Measurements from ENCODE around the gene SIVA1.

SIVA1 gene

DNA sequence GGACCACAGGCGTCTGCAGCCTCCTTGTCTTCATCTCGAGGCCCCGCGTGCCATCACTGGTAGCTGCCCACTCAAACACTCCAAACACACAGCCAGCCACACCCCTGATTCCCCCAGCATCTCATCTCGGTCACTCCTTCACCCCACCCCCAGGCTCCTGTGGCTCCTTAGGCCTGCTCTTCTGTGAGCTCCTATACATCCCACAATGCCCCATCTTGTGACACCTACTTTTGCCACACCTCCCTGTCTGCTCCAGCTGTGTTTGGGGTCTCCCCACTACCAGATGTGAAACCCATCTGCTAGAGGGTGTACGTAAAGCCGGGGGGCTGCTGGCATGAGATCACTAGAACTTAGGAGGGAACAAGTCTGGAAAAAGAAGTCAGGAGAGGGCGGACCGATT, 38.5 kb downstream of the SIVA1 start:
- H3K27me3 ChIP-seq (ENCODE audit: insufficient read depth, low read length, poor library complexity), result no peaks in the 10 kb centered on the region
- H3K36me3 ChIP-seq (ENCODE audit: insufficient read depth, low read length), result peaks cover 76% of the 10 kb centered on the region
- peaks cover 88% of the 10 kb centered on the region for H3K79me2 ChIP-seq (ENCODE audit: insufficient read depth, low read length)
- DNase-seq (no peak), ATAC-seq (ENCODE audit: insufficient read depth, low read depth) (no peak)
- H3K4me3 ChIP-seq (ENCODE audit: low read depth in 1 of 2, low read length in 2 of 2), result no peak overlapping the region
- H3K4me1 ChIP-seq (ENCODE audit: insufficient read depth, low read length), result peaks cover 44% of the 10 kb centered on the region
- H3K4me2 ChIP-seq (ENCODE audit: insufficient read depth, low read length), result 0 out of 2 replicates have a peak overlapping the region, but pooled peaks have one; percentile 98
- TF ChIP-seq, protein P1, sequence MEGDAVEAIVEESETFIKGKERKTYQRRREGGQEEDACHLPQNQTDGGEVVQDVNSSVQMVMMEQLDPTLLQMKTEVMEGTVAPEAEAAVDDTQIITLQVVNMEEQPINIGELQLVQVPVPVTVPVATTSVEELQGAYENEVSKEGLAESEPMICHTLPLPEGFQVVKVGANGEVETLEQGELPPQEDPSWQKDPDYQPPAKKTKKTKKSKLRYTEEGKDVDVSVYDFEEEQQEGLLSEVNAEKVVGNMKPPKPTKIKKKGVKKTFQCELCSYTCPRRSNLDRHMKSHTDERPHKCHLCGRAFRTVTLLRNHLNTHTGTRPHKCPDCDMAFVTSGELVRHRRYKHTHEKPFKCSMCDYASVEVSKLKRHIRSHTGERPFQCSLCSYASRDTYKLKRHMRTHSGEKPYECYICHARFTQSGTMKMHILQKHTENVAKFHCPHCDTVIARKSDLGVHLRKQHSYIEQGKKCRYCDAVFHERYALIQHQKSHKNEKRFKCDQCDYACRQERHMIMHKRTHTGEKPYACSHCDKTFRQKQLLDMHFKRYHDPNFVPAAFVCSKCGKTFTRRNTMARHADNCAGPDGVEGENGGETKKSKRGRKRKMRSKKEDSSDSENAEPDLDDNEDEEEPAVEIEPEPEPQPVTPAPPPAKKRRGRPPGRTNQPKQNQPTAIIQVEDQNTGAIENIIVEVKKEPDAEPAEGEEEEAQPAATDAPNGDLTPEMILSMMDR (IDR thresholded peaks at IDR 0.05; ENCODE audit: borderline replicate concordance, extremely low read depth, low read length, poor library complexity, severe bottlenecking), result no peak
- TF ChIP-seq EZH2 (IDR thresholded peaks at IDR 0.05; ENCODE audit: borderline replicate concordance, low read depth, low read length, severe bottlenecking), result no peak
- H3K9ac ChIP-seq (ENCODE audit: low read depth, low read length), result peak overlapping the region; percentile 95; the same call in 1 of the 2 replicates
- H4K20me1 ChIP-seq (ENCODE audit: insufficient read depth, low read length), result peaks cover 84% of the 10 kb centered on the region
- no peak overlapping the region for H2AFZ ChIP-seq (ENCODE audit: low read depth, low read length)
- no peaks in the 10 kb centered on the region for H3K9me3 ChIP-seq (ENCODE audit: insufficient read depth, low read length, severe bottlenecking)
- no peak overlapping the region for H3K27ac ChIP-seq (ENCODE audit: low read length)

DNA sequence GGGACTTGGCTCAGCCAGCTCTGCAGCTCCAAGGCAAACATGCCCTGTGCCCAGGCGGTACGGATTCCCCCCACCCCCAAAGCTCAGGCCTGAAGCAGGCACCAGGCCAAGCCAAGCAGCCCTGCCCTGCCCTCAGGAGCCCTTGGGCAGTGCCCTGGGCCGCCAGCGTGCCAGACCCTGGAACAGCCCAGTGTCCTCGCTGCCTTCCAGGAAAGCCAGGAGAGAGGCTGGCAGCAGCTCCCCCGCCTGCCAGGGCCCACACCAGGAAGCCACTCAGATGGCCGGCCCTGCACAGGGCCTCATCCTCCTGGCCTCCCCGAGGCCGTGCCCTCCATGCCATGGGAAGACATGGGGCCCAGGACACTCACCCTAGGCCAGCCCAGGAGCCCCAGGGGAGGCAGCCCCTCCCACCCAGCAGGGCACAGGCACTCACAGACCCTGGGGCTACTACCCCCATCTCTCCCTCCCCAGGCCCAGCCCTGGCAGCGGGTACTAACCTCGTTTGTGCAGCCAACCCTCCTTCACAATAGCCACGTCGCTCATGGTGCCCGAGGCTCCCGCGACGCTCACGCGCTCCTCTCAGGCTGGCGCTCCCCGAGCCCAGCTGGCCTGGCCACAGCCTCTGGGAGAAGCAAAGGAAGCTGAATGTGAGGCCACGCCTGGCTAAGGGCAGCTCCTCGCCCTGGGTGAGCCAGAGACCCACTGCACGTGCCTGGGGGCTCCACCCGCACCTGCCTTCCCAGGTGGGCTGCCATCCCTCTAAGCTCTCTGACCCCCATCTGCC, 39.3 kb downstream of the SIVA1 start:
- Histone ChIP-seq H3K79me2 (ENCODE audit: insufficient read depth, low read length) (peaks cover 80% of the 10 kb centered on the region), H3K4me1 (ENCODE audit: insufficient read depth, low read length) (peaks cover 44% of the 10 kb centered on the region), H2AFZ (ENCODE audit: low read depth, low read length) (no peak overlapping the region), H3K27ac (ENCODE audit: low read length) (0 out of 2 replicates have a peak overlapping the region, but pooled peaks have one; percentile 22), H3K9ac (ENCODE audit: low read depth, low read length) (peak overlapping the region; percentile 95; the same call in 1 of the 2 replicates), H3K4me2 (ENCODE audit: insufficient read depth, low read length) (peak overlapping the region; percentile 98), H3K4me3 (ENCODE audit: low read depth in 1 of 2, low read length in 2 of 2) (peak overlapping the region in 1 of 2 experiments; percentile 87; a peak in 1 of 4 replicates), H4K20me1 (ENCODE audit: insufficient read depth, low read length) (peaks cover 75% of the 10 kb centered on the region), H3K9me3 (ENCODE audit: insufficient read depth, low read length, severe bottlenecking) (no peaks in the 10 kb centered on the region), H3K36me3 (ENCODE audit: insufficient read depth, low read length) (peaks cover 67% of the 10 kb centered on the region), H3K27me3 (ENCODE audit: insufficient read depth, low read length, poor library complexity) (no peaks in the 10 kb centered on the region)
- ATAC-seq (ENCODE audit: insufficient read depth, low read depth), result no peak
- no peak for DNase-seq
- TF ChIP-seq, protein P1 (IDR thresholded peaks at IDR 0.05; ENCODE audit: borderline replicate concordance, extremely low read depth, low read length, poor library complexity, severe bottlenecking), result no peak
- no peak for TF ChIP-seq EZH2 (IDR thresholded peaks at IDR 0.05; ENCODE audit: borderline replicate concordance, low read depth, low read length, severe bottlenecking)

DNA sequence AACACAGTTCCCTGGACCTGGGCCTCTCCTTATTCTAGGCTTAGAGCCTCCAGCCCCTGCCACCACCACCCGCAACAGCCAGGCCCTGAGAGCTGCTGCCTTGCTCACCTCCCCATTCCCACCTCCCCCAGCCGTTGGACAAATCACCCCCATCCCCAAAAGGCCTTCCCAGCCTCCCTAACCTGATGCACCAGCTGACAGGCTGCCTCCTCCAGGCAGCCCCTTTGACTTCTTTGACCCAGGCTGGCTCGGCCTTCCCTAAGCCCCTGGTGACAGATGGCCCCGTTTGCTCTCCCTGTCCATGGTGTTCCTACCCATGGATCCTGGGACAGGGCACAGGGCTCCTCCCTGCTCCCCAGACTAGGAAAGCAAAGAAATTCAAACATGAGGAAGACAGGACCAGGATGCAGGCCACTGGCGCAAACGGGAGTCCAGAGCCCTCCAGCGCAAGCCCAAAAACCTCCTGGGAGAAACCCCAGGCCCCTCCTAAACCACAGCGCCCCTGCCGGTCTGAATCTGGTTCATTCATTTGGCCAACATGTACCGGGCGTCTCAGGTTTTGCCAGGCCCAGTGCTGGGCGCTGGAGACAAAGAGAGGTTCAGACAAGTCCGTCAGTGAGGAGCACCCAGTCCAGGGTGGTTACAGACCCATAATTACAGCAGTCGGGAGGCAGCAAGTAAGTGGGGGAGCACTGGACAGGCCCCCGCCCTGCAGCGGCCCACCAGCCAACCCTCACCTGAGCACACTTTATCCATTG, 40.2 kb downstream of the SIVA1 start:
- Histone ChIP-seq H3K4me1 (ENCODE audit: insufficient read depth, low read length) (peaks cover 44% of the 10 kb centered on the region), H3K4me3 (ENCODE audit: low read depth in 1 of 2, low read length in 2 of 2) (peak overlapping the region in 1 of 2 experiments; percentile 87; a peak in 2 of 4 replicates), H4K20me1 (ENCODE audit: insufficient read depth, low read length) (peaks cover 67% of the 10 kb centered on the region), H3K9me3 (ENCODE audit: insufficient read depth, low read length, severe bottlenecking) (no peaks in the 10 kb centered on the region), H3K9ac (ENCODE audit: low read depth, low read length) (peak overlapping the region; percentile 95), H2AFZ (ENCODE audit: low read depth, low read length) (no peak overlapping the region), H3K79me2 (ENCODE audit: insufficient read depth, low read length) (peaks cover 72% of the 10 kb centered on the region), H3K4me2 (ENCODE audit: insufficient read depth, low read length) (peak overlapping the region; percentile 98), H3K27me3 (ENCODE audit: insufficient read depth, low read length, poor library complexity) (no peaks in the 10 kb centered on the region), H3K36me3 (ENCODE audit: insufficient read depth, low read length) (peaks cover 59% of the 10 kb centered on the region), H3K27ac (ENCODE audit: low read length) (peak overlapping the region; percentile 75; the same call in 1 of the 2 replicates)
- DNase-seq (no peak), ATAC-seq (ENCODE audit: insufficient read depth, low read depth) (no peak)
- no peak for TF ChIP-seq EZH2 (IDR thresholded peaks at IDR 0.05; ENCODE audit: borderline replicate concordance, low read depth, low read length, severe bottlenecking)
- TF ChIP-seq, protein P1 (IDR thresholded peaks at IDR 0.05; ENCODE audit: borderline replicate concordance, extremely low read depth, low read length, poor library complexity, severe bottlenecking), result no peak

All from DND-41 (cell line).